ENCODE results near the gene GRK5.

Gene GRK5

GRCh38 chr10:119384127-119384526 lies 176.8 kb downstream of the GRK5 start:
- DNase-seq (ENCODE audit: low read depth), result no peak

- no peak for DNase-seq (ENCODE audit: low read depth)
These were observed 179.3 kb downstream of the GRK5 start for GRCh38 chr10:119386666-119387065.

GRCh38 chr10:119388849-119389345 lies 181.5 kb downstream of the GRK5 start:
- no peak for DNase-seq (ENCODE audit: low read depth)

GRCh38 chr10:119391440-119392251 lies 184.3 kb downstream of the GRK5 start:
- no peak for DNase-seq (ENCODE audit: low read depth)

- no peak for DNase-seq (ENCODE audit: low read depth)
These were observed 185.6 kb downstream of the GRK5 start for GRCh38 chr10:119393019-119393418.

- no peak for DNase-seq (ENCODE audit: low read depth)
These were observed 186.1 kb downstream of the GRK5 start for GRCh38 chr10:119393421-119393820.

- DNase-seq (ENCODE audit: low read depth), result no peak
These were observed 186.5 kb downstream of the GRK5 start for GRCh38 chr10:119393845-119394244.

- no peak for DNase-seq (ENCODE audit: low read depth)
These were observed 187.4 kb downstream of the GRK5 start for GRCh38 chr10:119394657-119395279.

- DNase-seq (ENCODE audit: low read depth), result no peak
These were observed 188.1 kb downstream of the GRK5 start for GRCh38 chr10:119395280-119396007.

GRCh38 chr10:119396008-119396708 lies 188.8 kb downstream of the GRK5 start:
- no peak for DNase-seq (ENCODE audit: low read depth)

- DNase-seq (ENCODE audit: low read depth), result no peak
These were observed 189.3 kb downstream of the GRK5 start for GRCh38 chr10:119396709-119397071.

GRCh38 chr10:119397416-119397815 lies 190.0 kb downstream of the GRK5 start:
- DNase-seq (ENCODE audit: low read depth), result no peak

GRCh38 chr10:119398996-119399395 lies 191.6 kb downstream of the GRK5 start:
- DNase-seq (ENCODE audit: low read depth), result no peak

GRCh38 chr10:119399466-119399865 lies 192.1 kb downstream of the GRK5 start:
- no peak for DNase-seq (ENCODE audit: low read depth)

- DNase-seq (ENCODE audit: low read depth), result no peak
These were observed 194.5 kb downstream of the GRK5 start for GRCh38 chr10:119401671-119402395.

GRCh38 chr10:119403921-119404320 lies 196.6 kb downstream of the GRK5 start:
- no peak for DNase-seq (ENCODE audit: low read depth)

GRCh38 chr10:119404719-119405519 lies 197.5 kb downstream of the GRK5 start:
- no peak for DNase-seq (ENCODE audit: low read depth)

- no peak for DNase-seq (ENCODE audit: low read depth)
These were observed 198.1 kb downstream of the GRK5 start for GRCh38 chr10:119405520-119405807.

- no peak for DNase-seq (ENCODE audit: low read depth)
These were observed 198.8 kb downstream of the GRK5 start for GRCh38 chr10:119406137-119406536.

- DNase-seq (ENCODE audit: low read depth), result no peak
These were observed 199.4 kb downstream of the GRK5 start for GRCh38 chr10:119406601-119407253.
